PFSK-1 (cell line): ENCODE measurements around the gene SEC24D.
A peak's percentile ranks its signal among the peaks of the same experiment; 100 is the strongest.

ENCODE experiments used
- REST ChIP-seq, 2 experiments: IDR thresholded peaks; 2 replicates each; pipeline versions ENCODE4 v1.6.1 to v1.8.0; 2011 to 2012; ENCODE audit warnings: low read depth in 2 of 2, low read length in 2 of 2, control low read depth in 1 of 2, inconsistent platforms in 1 of 2, mild to moderate bottlenecking in 1 of 2, moderate library complexity in 1 of 2; ENCODE audit not compliant: insufficient read depth in 1 of 2
- SIN3A ChIP-seq: IDR thresholded peaks from 2 replicates; pipeline ENCODE4 v1.6.1; 2012; ENCODE audit warnings: mild to moderate bottlenecking, low read length, moderate library complexity, borderline replicate concordance; ENCODE audit not compliant: insufficient read depth

DNA sequence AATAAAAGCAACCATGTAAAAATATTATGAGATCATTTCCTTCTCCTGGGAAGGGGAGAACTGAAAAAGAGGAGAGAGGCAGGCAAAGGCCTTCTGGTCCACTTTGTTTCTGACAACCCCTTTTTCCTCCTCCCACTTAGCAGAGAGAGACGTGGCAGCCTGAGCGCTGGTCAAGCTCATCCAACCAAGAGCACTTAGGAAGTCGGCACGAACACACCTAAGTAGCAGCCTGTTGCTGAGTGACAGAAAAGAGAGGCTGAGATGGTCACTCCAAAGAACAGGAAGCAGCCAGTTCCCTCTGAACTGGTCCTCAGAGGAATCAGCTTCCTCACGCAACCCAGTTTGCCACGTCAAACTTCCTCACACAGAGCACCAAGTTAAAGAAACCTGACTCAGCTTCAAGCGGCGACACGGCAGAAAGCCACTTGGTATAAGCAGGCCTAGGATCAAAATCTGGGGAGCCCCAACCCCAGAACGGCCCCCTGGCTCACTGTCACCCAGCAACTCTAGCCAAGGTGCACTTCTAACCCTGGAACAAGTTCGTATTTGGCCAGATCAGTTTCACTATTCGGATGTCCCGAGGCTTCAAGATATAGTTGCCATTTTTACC lies 861 bp downstream of the SEC24D start:
- TF ChIP-seq SIN3A (peak; percentile 62; the same call in 1 of the 2 replicates), REST (IDR thresholded peaks at IDR 0.05; ENCODE audit: insufficient read depth in 1 of 2, low read depth in 2 of 2, low read length in 2 of 2) (no peak)
